IMR-90 (cell line): ENCODE results near the gene ITCH. TPM values are rescaled to one million over a fixed set of nuclear protein-coding genes. Genes with fewer than 3 reads are reported as not detected.
"Not testable (repeated sequence)": the region's sequence is repeated elsewhere in the genome, so short reads cannot be mapped to it uniquely, and the experiment has no call there.

ENCODE experiments used
- ATAC-seq: fragments of 200-7000 bp; cut with Tn5 transposase; 2 replicates; pipeline ENCODE4 v1.9.1; 2020; ENCODE audit warnings: low read depth, mild to moderate bottlenecking, moderate library complexity
- BruUV-seq: library from RNA; stranded (reverse); fragments of 400-500 nt; replicated peaks from 2 replicates; lab custom pipeline; 2021; lab: Mats Ljungman, UMichigan
- CTCF ChIA-PET: fragments of 300-600 bp; formaldehyde crosslinking; extraction: SDS; loops from one replicate; lab custom pipeline; 2021; ENCODE audit warnings: antibody characterized with exemption; lab: Yijun Ruan, JAX
- POLR2A ChIA-PET: fragments of 300-600 bp; sonication (Branson Sonifier 250); formaldehyde crosslinking; loops from one replicate; lab custom pipeline; 2022; ENCODE audit warnings: antibody characterized with exemption; ENCODE audit not compliant: unreplicated experiment; lab: Charles Lee
- DNase-seq: peaks from one replicate; pipeline ENCODE4 v3.0.0; 2013
- H2AFZ ChIP-seq: replicated peaks from 2 replicates; pipeline ENCODE3; 2013; ENCODE audit warnings: low read length, mild to moderate bottlenecking; ENCODE audit not compliant: poor library complexity
- H2AK5ac ChIP-seq: 2 replicates; pipeline ENCODE4 v1.6.1; 2013; ENCODE audit warnings: low read depth, low read length, inconsistent platforms
- H2AK9ac ChIP-seq: replicated peaks from 2 replicates; pipeline ENCODE3; 2013; ENCODE audit warnings: mild to moderate bottlenecking, low read depth, low read length, moderate library complexity; ENCODE audit not compliant: poor library complexity
- H2BK120ac ChIP-seq: 2 replicates; pipeline ENCODE4 v1.6.1; 2013; ENCODE audit warnings: low read depth, low read length, inconsistent platforms
- H2BK15ac ChIP-seq: 3 replicates; pipeline ENCODE4 v1.6.1; 2013; ENCODE audit warnings: low read depth, low read length, inconsistent platforms
- H2BK20ac ChIP-seq: 2 replicates; pipeline ENCODE4 v1.6.1; 2013; ENCODE audit warnings: low read depth, mild to moderate bottlenecking, inconsistent platforms, low read length, moderate library complexity
- H2BK5ac ChIP-seq: 2 replicates; pipeline ENCODE4 v1.6.1; 2013; ENCODE audit warnings: mild to moderate bottlenecking, low read depth, low read length, inconsistent platforms; ENCODE audit not compliant: poor library complexity, severe bottlenecking
- H3K14ac ChIP-seq: replicated peaks from 2 replicates; pipeline ENCODE4 v1.6.1; 2013; ENCODE audit warnings: low read depth, low read length, inconsistent platforms
- H3K18ac ChIP-seq: 2 replicates; pipeline ENCODE4 v1.6.1; 2013; ENCODE audit warnings: low read depth, low read length, control low read depth
- H3K23ac ChIP-seq: 2 replicates; pipeline ENCODE4 v1.6.1; 2013; ENCODE audit warnings: low read depth, low read length, inconsistent platforms
- H3K27ac ChIP-seq: 2 replicates; pipeline ENCODE4 v1.5.1; 2013; ENCODE audit warnings: mild to moderate bottlenecking, control low read depth, low read length; ENCODE audit not compliant: insufficient read depth
- H3K27me3 ChIP-seq: 2 replicates; pipeline ENCODE4 v1.6.1; 2013; ENCODE audit warnings: low read length; ENCODE audit not compliant: control insufficient read depth, insufficient read depth
- H3K36me3 ChIP-seq: 2 replicates; pipeline ENCODE4 v1.6.1; 2013; ENCODE audit warnings: low read length, mixed read lengths; ENCODE audit not compliant: control insufficient read depth, insufficient read depth
- H3K4ac ChIP-seq: 2 replicates; pipeline ENCODE4 v1.6.1; 2013; ENCODE audit warnings: low read depth, low read length, inconsistent platforms
- H3K4me1 ChIP-seq: 2 replicates; pipeline ENCODE4 v1.6.1; 2013; ENCODE audit warnings: low read length, mixed read lengths; ENCODE audit not compliant: control insufficient read depth, insufficient read depth
- H3K4me2 ChIP-seq: 2 replicates; pipeline ENCODE4 v1.6.1; 2013; ENCODE audit warnings: low read depth, mild to moderate bottlenecking, control low read depth, low read length, moderate library complexity
- H3K4me3 ChIP-seq: 2 replicates; pipeline ENCODE4 v1.5.1; 2013; ENCODE audit warnings: low read depth, mild to moderate bottlenecking, control low read depth, low read length, moderate library complexity; ENCODE audit not compliant: insufficient read depth
- H3K56ac ChIP-seq: 2 replicates; pipeline ENCODE4 v1.6.1; 2013; ENCODE audit warnings: low read length, inconsistent platforms; ENCODE audit not compliant: insufficient read depth; ENCODE audit errors: extremely low read depth
- H3K79me1 ChIP-seq, 2 experiments: 2 replicates each; pipeline ENCODE4 v1.6.1; 2013; ENCODE audit warnings: low read length in 2 of 2, inconsistent platforms in 1 of 2, low read depth in 1 of 2
- H3K9ac ChIP-seq: 2 replicates; pipeline ENCODE4 v1.6.1; 2013; ENCODE audit warnings: low read depth, low read length, control low read depth
- H3K9me1 ChIP-seq: 2 replicates; pipeline ENCODE4 v1.6.1; 2013; ENCODE audit warnings: low read length, inconsistent platforms; ENCODE audit not compliant: insufficient read depth
- H3K9me3 ChIP-seq: 2 replicates; pipeline ENCODE4 v1.6.1; 2013; ENCODE audit warnings: low read length; ENCODE audit not compliant: control insufficient read depth, insufficient read depth
- H4K20me1 ChIP-seq: 2 replicates; pipeline ENCODE4 v1.6.1; 2013; ENCODE audit warnings: low read length, inconsistent platforms; ENCODE audit not compliant: insufficient read depth
- H4K5ac ChIP-seq: 2 replicates; pipeline ENCODE4 v1.6.1; 2013; ENCODE audit warnings: mild to moderate bottlenecking, low read depth, low read length, control low read depth
- H4K8ac ChIP-seq, 2 experiments: 2 replicates each; pipeline ENCODE4 v1.6.1; 2013; ENCODE audit warnings: low read depth in 2 of 2, low read length in 2 of 2, control low read depth in 1 of 2, inconsistent platforms in 1 of 2
- H4K91ac ChIP-seq: 2 replicates; pipeline ENCODE4 v1.6.1; 2013; ENCODE audit warnings: low read depth, low read length, inconsistent platforms; ENCODE audit not compliant: insufficient read depth
- WGBS, 2 experiments: methylation state at CpG; one replicate each; pipeline versions ENCODE4 v1.1.5 to v1.1.7; 2013; ENCODE audit warnings: missing lambda C conversion rate in 2 of 2; ENCODE audit not compliant: insufficient read length in 1 of 2; ENCODE audit errors: extremely low coverage in 2 of 2; 5-methylcytosine and 5-hydroxymethylcytosine counted together
- dilution Hi-C: fragments of 300-500 bp; cut with HindIII; formaldehyde crosslinking; loops from one replicate; pipeline ENCODE4 v1.14.3; 2018; ENCODE audit warnings: low sequenced_read_pairs; ENCODE audit not compliant: unreplicated experiment
- in situ Hi-C: fragments of 300-500 bp; cut with MboI; formaldehyde crosslinking; loops from 3 replicates; pipeline ENCODE4 v1.14.3; 2019; ENCODE audit warnings: low sequenced_read_pairs, inconsistent platforms, mixed read lengths
- intact Hi-C: fragments of 100-400 bp; cut with micrococcal nuclease; formaldehyde crosslinking; loops from 2 replicates; pipeline ENCODE4 v1.10.0; 2022
- polyA plus RNA-seq, 3 experiments: library from polyadenylated mRNA; depleted of rRNA; stranded (reverse); fragments of >200 nt; gene quantifications; 2 replicates each; pipeline ENCODE4 v1.2.3, GENCODE V29; 2012; ENCODE audit warnings: low replicate concordance in 1 of 3
- total RNA-seq: library from RNA; depleted of rRNA; stranded (reverse); fragments of >200 nt; gene quantifications from 2 replicates; pipeline ENCODE4 v1.2.3, GENCODE V29; 2012

The ITCH gene
- total and polyA plus RNA-seq, 2 of the 4 experiments (the other 2 are of a cell fraction), result 12.7 to 94.6 TPM

DNA sequence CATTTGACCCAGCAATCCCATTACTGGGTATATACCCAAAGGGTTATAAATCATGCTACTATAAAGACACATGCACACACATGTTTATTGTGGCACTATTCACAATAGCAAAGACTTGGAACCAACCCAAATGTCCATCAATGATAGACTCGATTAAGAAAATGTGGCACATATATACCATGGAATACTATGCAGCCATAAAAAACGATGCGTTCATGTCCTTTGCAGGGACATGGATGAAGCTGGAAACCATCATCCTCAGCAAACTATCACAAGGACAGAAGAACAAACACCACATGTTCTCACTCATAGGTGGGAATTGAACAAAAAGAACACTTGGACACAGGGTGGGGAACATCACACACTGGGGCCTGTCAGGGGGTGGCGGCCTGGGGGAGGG is 34.9 kb upstream of the ITCH start:
- WGBS, 2 experiments, result no CpG with 5 or more reads among the region's 4 CpGs
- not testable (repeated sequence) for ATAC-seq

More for the DNA sequence above, 34.9 kb upstream of the ITCH start:
- H3K9me3 ChIP-seq, H3K4me3 ChIP-seq, H3K79me1 ChIP-seq, H3K4me2 ChIP-seq, H2BK120ac ChIP-seq, H2AK5ac ChIP-seq, H3K36me3 ChIP-seq, H3K23ac ChIP-seq, H3K18ac ChIP-seq, in situ Hi-C loops, H3K9me1 ChIP-seq, H3K27ac ChIP-seq, H3K9ac ChIP-seq, H2BK15ac ChIP-seq, H4K91ac ChIP-seq, BruUV-seq, dilution Hi-C loops, H2BK20ac ChIP-seq, H3K14ac ChIP-seq, H4K8ac ChIP-seq, H4K5ac ChIP-seq, H3K56ac ChIP-seq, H2AFZ ChIP-seq, intact Hi-C loops, DNase-seq, H3K27me3 ChIP-seq, H3K4me1 ChIP-seq, H2BK5ac ChIP-seq, CTCF ChIA-PET, H2AK9ac ChIP-seq, H4K20me1 ChIP-seq, POLR2A ChIA-PET, H3K4ac ChIP-seq: not testable (repeated sequence)
